ENCODE measurements around the gene ST8SIA1. TPM values are rescaled to one million over a fixed set of nuclear protein-coding genes. Genes with fewer than 3 reads are reported as not detected.

The ST8SIA1 gene
- total and polyA plus RNA-seq, 11 donors: 0.60 to 5.7 (median 1.7) TPM

DNA sequence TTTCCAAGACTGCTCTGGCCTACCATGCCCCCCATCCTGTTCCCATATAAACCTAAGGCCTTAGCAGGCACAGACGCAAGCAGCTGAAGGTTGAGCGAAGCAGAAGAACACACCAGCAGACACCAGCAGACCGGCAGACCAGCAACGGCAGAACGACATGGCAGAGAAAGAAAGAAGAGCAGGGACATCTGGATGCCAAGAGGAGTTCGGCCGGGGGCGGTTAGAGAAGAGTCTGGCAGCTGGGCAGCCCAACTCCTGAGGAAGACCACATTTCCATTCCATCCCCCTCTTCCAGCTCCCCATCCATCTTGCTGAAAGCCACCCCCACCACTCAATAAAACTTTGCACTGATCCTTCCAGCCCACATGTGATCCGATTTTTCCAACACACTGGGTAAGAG, 5.2 kb upstream of the ST8SIA1 start:
- no peak overlapping the region for H3K27ac ChIP-seq
- intact Hi-C loops (cut with DNase I): loop anchor here in 8 of 10 donors (5.0 to 10.0 kb wide), 6 partner anchors 103 to 257 kb away; no protein-coding TSS in a partner anchor
- H3K27me3 ChIP-seq: peaks cover 0 to 9% (median 0%) of the 10 kb centered on the region in 9 donors
- TF ChIP-seq POLR2A (IDR thresholded peaks at IDR 0.05): no peak
- TF ChIP-seq, protein P1, sequence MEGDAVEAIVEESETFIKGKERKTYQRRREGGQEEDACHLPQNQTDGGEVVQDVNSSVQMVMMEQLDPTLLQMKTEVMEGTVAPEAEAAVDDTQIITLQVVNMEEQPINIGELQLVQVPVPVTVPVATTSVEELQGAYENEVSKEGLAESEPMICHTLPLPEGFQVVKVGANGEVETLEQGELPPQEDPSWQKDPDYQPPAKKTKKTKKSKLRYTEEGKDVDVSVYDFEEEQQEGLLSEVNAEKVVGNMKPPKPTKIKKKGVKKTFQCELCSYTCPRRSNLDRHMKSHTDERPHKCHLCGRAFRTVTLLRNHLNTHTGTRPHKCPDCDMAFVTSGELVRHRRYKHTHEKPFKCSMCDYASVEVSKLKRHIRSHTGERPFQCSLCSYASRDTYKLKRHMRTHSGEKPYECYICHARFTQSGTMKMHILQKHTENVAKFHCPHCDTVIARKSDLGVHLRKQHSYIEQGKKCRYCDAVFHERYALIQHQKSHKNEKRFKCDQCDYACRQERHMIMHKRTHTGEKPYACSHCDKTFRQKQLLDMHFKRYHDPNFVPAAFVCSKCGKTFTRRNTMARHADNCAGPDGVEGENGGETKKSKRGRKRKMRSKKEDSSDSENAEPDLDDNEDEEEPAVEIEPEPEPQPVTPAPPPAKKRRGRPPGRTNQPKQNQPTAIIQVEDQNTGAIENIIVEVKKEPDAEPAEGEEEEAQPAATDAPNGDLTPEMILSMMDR (IDR thresholded peaks at IDR 0.05): no peak
- no peaks in the 10 kb centered on the region for H3K4me1 ChIP-seq
- no peak for DNase-seq
- H3K36me3 ChIP-seq: no peaks in the 10 kb centered on the region
- no peak for ATAC-seq
- 86 to 94% (median 91%) methylated on average over 9 of the region's 9 CpGs for WGBS, 4 donors
- H3K9me3 ChIP-seq: peaks cover 0 to 8% (median 0%) of the 10 kb centered on the region in 12 donors
- no peak overlapping the region for H3K4me3 ChIP-seq

DNA sequence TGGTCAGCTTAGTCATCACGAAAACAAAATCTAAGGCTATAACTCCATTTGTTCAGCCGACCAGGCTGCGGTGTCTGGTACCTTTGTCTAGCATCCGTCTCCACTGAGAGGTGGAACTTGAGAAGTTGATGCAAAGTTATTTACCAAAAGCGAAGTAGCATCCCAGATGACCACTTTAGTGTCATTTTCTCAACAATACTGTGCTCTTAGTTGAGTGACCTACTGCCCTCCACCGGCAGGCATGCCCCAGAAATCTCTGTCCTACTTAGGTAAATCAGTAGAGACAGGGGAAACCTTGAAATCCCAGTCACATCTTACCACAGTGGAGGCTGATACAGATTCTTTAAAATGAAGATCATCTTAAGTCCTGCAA, 1.3 kb upstream of the ST8SIA1 start:
- Histone ChIP-seq H3K27me3 (peaks cover 0 to 26% (median 7%) of the 10 kb centered on the region in 9 donors), H3K4me1 (peaks cover 0 to 12% (median 0%) of the 10 kb centered on the region in 12 donors), H3K36me3 (no peaks in the 10 kb centered on the region), H3K4me3 (peak overlapping the region in 10 of 12 donors; percentile 46 to 76 (median 67)), H3K9me3 (no peaks in the 10 kb centered on the region), H3K27ac (peak overlapping the region in 7 of 12 donors; percentile 44 to 81 (median 57))
- intact Hi-C loops (cut with DNase I): loop anchor here (1.0 to 10.0 kb wide), 10 partner anchors 107 to 253 kb away; no protein-coding TSS in a partner anchor
- ATAC-seq (peak in 3 of 4 donors; percentile 14 to 41 (median 37)), DNase-seq (peak in 1 of 5 donors; percentile 27)
- 4 to 7% (median 5%) methylated on average over 6 of the region's 6 CpGs for WGBS, 4 donors
- TF ChIP-seq POLR2A (IDR thresholded peaks at IDR 0.05): no peak
- TF ChIP-seq, protein P1 (IDR thresholded peaks at IDR 0.05): peak in 3 of 12 donors; percentile 4 to 30 (median 29)

- peaks cover 0 to 26% (median 7%) of the 10 kb centered on the region in 9 donors for H3K27me3 ChIP-seq
- DNase-seq (peak in 2 of 5 donors; percentile 37 to 65), ATAC-seq (peak in 1 of 4 donors; percentile 21)
- H3K27ac ChIP-seq: peak overlapping the region in 7 of 12 donors; percentile 27 to 81 (median 57)
- no peak for TF ChIP-seq POLR2A (IDR thresholded peaks at IDR 0.05)
- TF ChIP-seq, protein P1 (IDR thresholded peaks at IDR 0.05): no peak
- peaks cover 0 to 18% (median 0%) of the 10 kb centered on the region in 12 donors for H3K4me1 ChIP-seq
- intact Hi-C loops (cut with DNase I): loop anchor here in 6 of 10 donors (2.0 to 10.0 kb wide), 4 partner anchors 111 to 251 kb away; no protein-coding TSS in a partner anchor
- H3K4me3 ChIP-seq: peak overlapping the region; percentile 34 to 76 (median 66)
- no peaks in the 10 kb centered on the region for H3K9me3 ChIP-seq
- 3 to 8% (median 4%) methylated on average over 32 to 49 of the region's 49 CpGs for WGBS, 4 donors
- no peaks in the 10 kb centered on the region for H3K36me3 ChIP-seq
Measured at GRCh38 chr12:22333713-22334409, 646 bp downstream of the ST8SIA1 start.

DNA sequence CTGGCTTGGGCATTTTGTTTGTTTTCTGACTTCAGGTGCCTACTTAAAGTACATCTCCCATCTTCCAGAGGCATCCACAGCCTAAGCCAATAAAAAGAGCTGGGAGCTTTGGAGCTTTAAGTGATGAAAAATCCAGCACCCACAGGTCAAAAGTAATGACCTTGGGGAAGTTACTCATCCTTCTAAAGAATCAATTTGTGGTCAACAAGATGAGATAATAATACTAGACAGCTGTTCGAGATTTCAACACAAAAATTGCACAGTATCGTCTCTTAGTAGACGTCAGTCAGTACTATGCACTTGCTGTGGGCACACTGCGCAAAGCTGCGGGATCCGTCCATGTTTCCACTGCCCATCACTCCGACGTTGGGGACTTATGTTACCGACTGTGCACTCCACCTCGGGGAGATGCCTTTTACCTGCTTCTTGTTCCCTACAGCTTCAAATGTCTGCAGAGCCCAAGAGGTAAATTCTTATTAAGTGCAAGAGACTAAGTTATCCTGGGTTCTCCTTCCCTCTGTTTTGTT, 1.3 kb downstream of the ST8SIA1 start:
- Histone ChIP-seq H3K4me3 (peak overlapping the region in 11 of 12 donors; percentile 46 to 76 (median 66)), H3K27me3 (peaks cover 0 to 23% (median 7%) of the 10 kb centered on the region in 9 donors), H3K27ac (peak overlapping the region in 4 of 12 donors; percentile 16 to 81 (median 43)), H3K9me3 (no peaks in the 10 kb centered on the region), H3K4me1 (peaks cover 0 to 18% (median 0%) of the 10 kb centered on the region in 12 donors), H3K36me3 (no peaks in the 10 kb centered on the region)
- intact Hi-C loops (cut with DNase I): loop anchor here in 3 of 10 donors (10.0 kb wide), 1 partner anchor 112 kb away; no protein-coding TSS in a partner anchor
- WGBS, 4 donors: 35 to 44% (median 37%) methylated on average over 10 of the region's 10 CpGs
- DNase-seq (no peak), ATAC-seq (peak in 1 of 4 donors; percentile 21)
- TF ChIP-seq, protein P1 (IDR thresholded peaks at IDR 0.05): no peak
- TF ChIP-seq POLR2A (IDR thresholded peaks at IDR 0.05): no peak
